Smooth muscle cell (in vitro differentiated cells): Measurements from ENCODE around the gene DICER1. TPM values are rescaled to one million over a fixed set of nuclear protein-coding genes. Genes with fewer than 3 reads are reported as not detected.

Experiments used
- DNase-seq: peaks from one replicate; lab custom pipeline; 2025; ENCODE audit not compliant: unreplicated experiment; lab: John Stamatoyannopoulos, UW
- H2AFZ ChIP-seq: fragments of 200-600 bp; sonication (generic); 2 replicates; pipeline ENCODE4 v1.6.0; 2016; ENCODE audit warnings: antibody characterized with exemption, low read depth, mild to moderate bottlenecking
- H3F3A ChIP-seq: fragments of 200-600 bp; sonication (generic); 2 replicates; pipeline ENCODE4 v1.6.0; 2017; ENCODE audit warnings: antibody characterized with exemption, low read depth
- H3K27ac ChIP-seq: fragments of 200-600 bp; sonication (generic); 2 replicates; pipeline ENCODE4 v1.5.1; 2016; ENCODE audit warnings: low read depth, mild to moderate bottlenecking
- H3K27me3 ChIP-seq: fragments of 200-600 bp; sonication (generic); 2 replicates; pipeline ENCODE4 v1.6.1; 2016; ENCODE audit warnings: low read depth, mild to moderate bottlenecking
- H3K36me3 ChIP-seq: fragments of 200-600 bp; sonication (generic); 2 replicates; pipeline ENCODE4 v1.5.1; 2016; ENCODE audit warnings: low read depth
- H3K4me1 ChIP-seq: fragments of 200-600 bp; sonication (generic); 2 replicates; pipeline ENCODE4 v1.5.1; 2016; ENCODE audit warnings: low read depth
- H3K4me2 ChIP-seq: fragments of 200-600 bp; sonication (generic); 2 replicates; pipeline ENCODE4 v1.6.0; 2016; ENCODE audit warnings: mild to moderate bottlenecking
- H3K4me3 ChIP-seq: fragments of 200-600 bp; sonication (generic); 2 replicates; pipeline ENCODE4 v1.5.1; 2016; ENCODE audit warnings: mild to moderate bottlenecking
- H3K79me2 ChIP-seq: fragments of 200-600 bp; sonication (generic); 2 replicates; pipeline ENCODE4 v1.6.0; 2016; ENCODE audit warnings: low read depth, mild to moderate bottlenecking
- H3K9ac ChIP-seq: fragments of 200-600 bp; sonication (generic); 2 replicates; pipeline ENCODE4 v1.6.0; 2016; ENCODE audit warnings: low read depth
- H3K9me3 ChIP-seq: fragments of 200-600 bp; sonication (generic); replicated peaks from 2 replicates; pipeline ENCODE4 v1.5.1; 2016; ENCODE audit warnings: low read depth
- H4K20me1 ChIP-seq: fragments of 200-600 bp; sonication (generic); 2 replicates; pipeline ENCODE4 v1.6.0; 2016; ENCODE audit warnings: low read depth
- WGBS: methylation state at CpG from one replicate; pipeline ENCODE4 v1.1.7; 2016; ENCODE audit warnings: low lambda C conversion rate; 5-methylcytosine and 5-hydroxymethylcytosine counted together
- polyA plus RNA-seq: library from polyadenylated mRNA; unstranded; fragments of >200 nt; fragmentation: Nextera tagmentation; extraction: Ambion mirVana; gene quantifications from 2 replicates; pipeline ENCODE4 v1.2.1, GENCODE V29; 2016
- total RNA-seq: library from RNA; depleted of rRNA; stranded (reverse); fragments of >200 nt; gene quantifications from 2 replicates; pipeline ENCODE4 v1.2.3, GENCODE V29; 2014
- TF ChIP-seq, protein P1 (sequence below): fragments of 200-600 bp; sonication (generic); IDR thresholded peaks from 2 replicates; pipeline ENCODE4 v1.5.1; 2017; ENCODE audit warnings: borderline replicate concordance, mild to moderate bottlenecking, antibody characterized with exemption; ENCODE audit not compliant: insufficient read depth, poor library complexity, severe bottlenecking

Gene DICER1
- total and polyA plus RNA-seq, 2 experiments from 2014 or later: 17.3 to 67.5 TPM

DNA sequence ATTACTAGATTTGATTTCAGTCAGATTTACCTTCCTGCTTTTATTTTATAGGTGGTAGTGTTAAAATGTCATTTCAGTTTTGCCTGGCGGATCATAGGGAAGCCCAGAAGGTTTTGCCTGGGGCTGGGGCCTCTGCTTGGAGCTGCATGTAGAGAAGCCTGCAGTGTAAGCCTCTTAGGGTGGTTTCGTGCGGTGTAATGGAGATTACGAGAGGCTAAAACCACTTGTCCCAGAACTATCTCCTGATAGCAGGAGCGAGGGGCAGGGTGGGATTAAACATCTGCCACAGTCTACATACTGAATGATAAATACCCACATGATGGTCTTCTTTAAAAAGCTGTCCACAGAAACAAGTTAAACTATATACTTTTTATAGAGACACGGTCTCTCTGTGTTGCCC is 35.0 kb upstream of the DICER1 start:
- H3K27me3 ChIP-seq: no peaks in the 10 kb centered on the region
- no peak overlapping the region for H3K27ac ChIP-seq
- peaks cover 4% of the 10 kb centered on the region for H3K4me1 ChIP-seq
- H3F3A ChIP-seq: no peaks in the 10 kb centered on the region
- H3K9ac ChIP-seq: no peak overlapping the region
- H3K9me3 ChIP-seq: no peaks in the 10 kb centered on the region
- no peak overlapping the region for H2AFZ ChIP-seq
- H3K36me3 ChIP-seq: no peaks in the 10 kb centered on the region
- no peak overlapping the region for H3K4me2 ChIP-seq
- H4K20me1 ChIP-seq: no peaks in the 10 kb centered on the region
- no peak for DNase-seq
- no peak overlapping the region for H3K4me3 ChIP-seq
- H3K79me2 ChIP-seq: no peaks in the 10 kb centered on the region
- TF ChIP-seq, protein P1, sequence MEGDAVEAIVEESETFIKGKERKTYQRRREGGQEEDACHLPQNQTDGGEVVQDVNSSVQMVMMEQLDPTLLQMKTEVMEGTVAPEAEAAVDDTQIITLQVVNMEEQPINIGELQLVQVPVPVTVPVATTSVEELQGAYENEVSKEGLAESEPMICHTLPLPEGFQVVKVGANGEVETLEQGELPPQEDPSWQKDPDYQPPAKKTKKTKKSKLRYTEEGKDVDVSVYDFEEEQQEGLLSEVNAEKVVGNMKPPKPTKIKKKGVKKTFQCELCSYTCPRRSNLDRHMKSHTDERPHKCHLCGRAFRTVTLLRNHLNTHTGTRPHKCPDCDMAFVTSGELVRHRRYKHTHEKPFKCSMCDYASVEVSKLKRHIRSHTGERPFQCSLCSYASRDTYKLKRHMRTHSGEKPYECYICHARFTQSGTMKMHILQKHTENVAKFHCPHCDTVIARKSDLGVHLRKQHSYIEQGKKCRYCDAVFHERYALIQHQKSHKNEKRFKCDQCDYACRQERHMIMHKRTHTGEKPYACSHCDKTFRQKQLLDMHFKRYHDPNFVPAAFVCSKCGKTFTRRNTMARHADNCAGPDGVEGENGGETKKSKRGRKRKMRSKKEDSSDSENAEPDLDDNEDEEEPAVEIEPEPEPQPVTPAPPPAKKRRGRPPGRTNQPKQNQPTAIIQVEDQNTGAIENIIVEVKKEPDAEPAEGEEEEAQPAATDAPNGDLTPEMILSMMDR: no peak
- WGBS: 64% methylated on average over 6 of the region's 6 CpGs

DNA sequence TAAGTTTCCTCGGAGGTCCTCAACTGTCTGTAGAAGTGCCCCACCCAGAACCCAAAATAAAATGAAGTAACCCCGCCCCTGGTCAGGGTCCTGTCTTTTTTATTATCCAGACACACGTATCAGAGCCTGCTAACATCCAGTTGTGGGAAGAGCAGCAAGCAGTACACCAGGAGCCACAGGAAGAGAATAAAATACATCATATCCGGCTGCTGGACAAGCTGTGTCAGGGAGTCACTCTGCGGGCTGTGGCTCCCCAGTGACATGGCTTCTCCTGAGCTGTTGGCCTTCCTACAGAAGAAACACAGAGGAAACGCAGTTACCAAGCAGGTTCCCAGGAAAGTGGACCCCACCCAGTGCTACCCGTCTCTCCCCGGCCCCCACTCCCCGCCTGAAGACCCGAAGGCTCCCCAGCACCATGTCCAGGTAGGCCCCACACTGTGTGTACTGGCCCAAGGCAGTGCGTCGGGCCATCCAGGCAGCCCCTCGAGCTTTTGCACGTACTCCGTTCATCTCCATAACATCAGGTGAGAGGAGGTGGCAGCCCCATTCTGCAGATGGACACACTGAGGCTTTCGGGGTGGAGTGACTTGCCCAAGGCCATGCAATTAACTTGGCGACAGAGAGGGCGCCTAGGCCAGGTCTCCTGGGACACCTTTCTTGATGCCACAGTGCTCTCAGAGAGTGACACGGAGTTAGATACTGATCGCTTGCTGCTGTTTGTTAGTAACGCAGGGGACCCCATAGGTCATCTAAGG is 34.3 kb upstream of the DICER1 start:
- TF ChIP-seq, protein P1: no peak
- WGBS: 95% methylated on average over 21 of the region's 21 CpGs
- H3K36me3 ChIP-seq: no peaks in the 10 kb centered on the region
- no peaks in the 10 kb centered on the region for H3F3A ChIP-seq
- no peak overlapping the region for H2AFZ ChIP-seq
- H4K20me1 ChIP-seq: no peaks in the 10 kb centered on the region
- H3K4me3 ChIP-seq: no peak overlapping the region
- H3K27me3 ChIP-seq: no peaks in the 10 kb centered on the region
- no peaks in the 10 kb centered on the region for H3K79me2 ChIP-seq
- peaks cover 4% of the 10 kb centered on the region for H3K4me1 ChIP-seq
- H3K9me3 ChIP-seq: no peaks in the 10 kb centered on the region
- no peak overlapping the region for H3K9ac ChIP-seq
- H3K27ac ChIP-seq: no peak overlapping the region
- H3K4me2 ChIP-seq: no peak overlapping the region
- DNase-seq: no peak

DNA sequence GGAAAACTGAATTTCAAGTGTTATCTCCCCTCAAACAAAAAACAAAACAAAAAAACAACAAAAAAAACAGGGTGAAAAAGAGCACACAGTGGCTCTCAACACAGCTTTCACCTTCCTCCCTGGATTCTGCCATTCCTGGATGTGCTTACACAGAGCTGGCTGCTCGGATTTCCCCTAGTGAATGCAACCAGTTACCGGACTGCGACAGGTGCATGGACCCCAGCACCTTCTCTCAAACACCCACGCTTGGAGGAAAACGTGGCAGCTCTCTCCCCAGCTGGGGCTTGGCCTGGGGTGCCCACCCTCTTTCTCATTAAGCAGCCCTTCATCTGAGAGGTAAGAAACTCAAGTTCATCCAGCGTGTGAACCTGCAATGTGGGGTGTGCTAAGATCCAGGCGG is 33.5 kb upstream of the DICER1 start:
- Histone ChIP-seq H4K20me1 (no peaks in the 10 kb centered on the region), H3K36me3 (no peaks in the 10 kb centered on the region), H3K4me1 (peaks cover 4% of the 10 kb centered on the region), H3F3A (no peaks in the 10 kb centered on the region), H3K79me2 (no peaks in the 10 kb centered on the region), H3K27ac (no peak overlapping the region), H3K9me3 (no peaks in the 10 kb centered on the region), H3K27me3 (no peaks in the 10 kb centered on the region), H3K4me3 (no peak overlapping the region), H3K4me2 (no peak overlapping the region), H2AFZ (no peak overlapping the region), H3K9ac (no peak overlapping the region)
- WGBS: 94% methylated on average over 7 of the region's 7 CpGs
- TF ChIP-seq, protein P1: no peak
- no peak for DNase-seq

DNA sequence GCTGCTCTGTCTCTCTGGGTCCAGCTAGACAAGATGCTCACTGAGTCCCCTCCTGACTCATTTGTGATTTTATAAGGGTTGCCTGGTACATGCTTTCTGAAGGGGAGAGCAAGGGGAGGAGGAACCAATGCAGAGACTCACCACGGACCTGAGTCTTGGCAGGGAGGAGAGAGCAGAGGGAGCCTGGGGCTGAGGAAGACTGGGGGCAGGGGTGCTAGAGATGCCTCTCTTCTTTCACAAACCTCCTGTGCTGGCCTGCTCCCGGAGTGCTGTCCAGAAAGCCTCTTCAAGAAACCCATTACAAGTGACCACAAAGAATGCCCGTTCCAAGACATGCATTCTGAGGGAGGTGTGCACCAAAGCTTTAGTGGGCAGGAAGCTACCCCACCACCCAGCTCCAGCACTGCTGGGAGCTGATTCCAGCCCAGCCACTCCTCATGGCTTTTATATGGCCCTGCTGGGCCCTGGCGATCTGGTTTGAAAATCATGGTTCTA is 33.1 kb upstream of the DICER1 start:
- WGBS: 58% methylated on average over 4 of the region's 4 CpGs
- Histone ChIP-seq H3K36me3 (no peaks in the 10 kb centered on the region), H3K9me3 (no peaks in the 10 kb centered on the region), H3K4me3 (no peak overlapping the region), H2AFZ (no peak overlapping the region), H3K27me3 (no peaks in the 10 kb centered on the region), H3K4me2 (no peak overlapping the region), H3K4me1 (peaks cover 4% of the 10 kb centered on the region), H4K20me1 (no peaks in the 10 kb centered on the region), H3K79me2 (no peaks in the 10 kb centered on the region), H3K9ac (no peak overlapping the region), H3K27ac (no peak overlapping the region), H3F3A (no peaks in the 10 kb centered on the region)
- TF ChIP-seq, protein P1: no peak
- no peak for DNase-seq
